Upper lobe of left lung (tissue), 4 donors: Measurements from ENCODE around the gene AFAP1.

Experiments
- EP300 ChIP-seq, 4 donors: sonication (generic); formaldehyde crosslinking; IDR thresholded peaks; one replicate each; pipeline ENCODE4 v1.5.1; 2017; ENCODE audit warnings: antibody characterized with exemption in 4 of 4, control low read depth in 2 of 4
- POLR2A ChIP-seq, 4 donors: fragments of 450-650 bp; IDR thresholded peaks; one replicate each; pipeline ENCODE4 v1.5.1; 2016 to 2017; ENCODE audit warnings: antibody characterized with exemption in 4 of 4, mild to moderate bottlenecking in 2 of 4
- TF ChIP-seq, protein P1 (sequence below), 6 experiments: fragments of 450-650 bp in 4 of 6; fragments of 200-600 bp in 2 of 6; sonication (generic) in 2 of 6; IDR thresholded peaks; one replicate each; pipeline ENCODE4 v1.5.1; 2016 to 2019; ENCODE audit warnings: antibody characterized with exemption in 6 of 6

DNA sequence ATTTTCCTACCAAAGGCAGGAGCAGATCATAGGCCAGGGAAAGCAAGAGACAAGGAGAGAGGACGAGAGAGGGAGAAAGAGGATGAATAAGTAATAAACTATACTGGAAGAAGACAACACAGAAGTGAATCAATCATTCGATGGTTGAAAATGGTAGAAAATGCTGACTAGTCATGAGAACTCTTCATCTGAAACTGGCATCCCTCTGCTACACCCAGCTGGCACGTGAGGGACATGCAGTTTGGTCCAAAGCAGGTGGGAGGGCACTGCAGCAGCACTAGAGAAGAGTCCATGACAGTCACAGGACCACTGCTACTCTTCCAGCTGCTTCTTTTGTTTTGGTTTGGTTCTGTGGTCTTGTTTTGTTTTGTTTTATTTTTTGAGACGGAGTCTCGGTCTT, 74.1 kb downstream of the AFAP1 start:
- TF ChIP-seq, protein P1, sequence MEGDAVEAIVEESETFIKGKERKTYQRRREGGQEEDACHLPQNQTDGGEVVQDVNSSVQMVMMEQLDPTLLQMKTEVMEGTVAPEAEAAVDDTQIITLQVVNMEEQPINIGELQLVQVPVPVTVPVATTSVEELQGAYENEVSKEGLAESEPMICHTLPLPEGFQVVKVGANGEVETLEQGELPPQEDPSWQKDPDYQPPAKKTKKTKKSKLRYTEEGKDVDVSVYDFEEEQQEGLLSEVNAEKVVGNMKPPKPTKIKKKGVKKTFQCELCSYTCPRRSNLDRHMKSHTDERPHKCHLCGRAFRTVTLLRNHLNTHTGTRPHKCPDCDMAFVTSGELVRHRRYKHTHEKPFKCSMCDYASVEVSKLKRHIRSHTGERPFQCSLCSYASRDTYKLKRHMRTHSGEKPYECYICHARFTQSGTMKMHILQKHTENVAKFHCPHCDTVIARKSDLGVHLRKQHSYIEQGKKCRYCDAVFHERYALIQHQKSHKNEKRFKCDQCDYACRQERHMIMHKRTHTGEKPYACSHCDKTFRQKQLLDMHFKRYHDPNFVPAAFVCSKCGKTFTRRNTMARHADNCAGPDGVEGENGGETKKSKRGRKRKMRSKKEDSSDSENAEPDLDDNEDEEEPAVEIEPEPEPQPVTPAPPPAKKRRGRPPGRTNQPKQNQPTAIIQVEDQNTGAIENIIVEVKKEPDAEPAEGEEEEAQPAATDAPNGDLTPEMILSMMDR (IDR thresholded peaks at IDR 0.05), result no peak
- TF ChIP-seq POLR2A (IDR thresholded peaks at IDR 0.05), result no peak
- TF ChIP-seq EP300 (IDR thresholded peaks at IDR 0.05), result no peak
